ENCODE data around the gene SPHK2. TPM values are rescaled to one million over a fixed set of nuclear protein-coding genes. Genes with fewer than 3 reads are reported as not detected.

Gene SPHK2
- polyA plus RNA-seq, 1 of the 3 experiments (the other 2 are of a cell fraction), result 14.8 TPM

GRCh38 chr19:48617146-48617937 lies 2.0 kb upstream of the SPHK2 start:
- Histone ChIP-seq H3K36me3 (replicated peaks in 1 of 2; ENCODE audit: control insufficient read depth in 1 of 2, insufficient read depth in 2 of 2, low read length in 1 of 2) (peaks cover 32 to 33% of the 10 kb centered on the region in 2 experiments), H3K4me3 (ENCODE audit: low read depth in 2 of 2, low read length in 1 of 2) (peak overlapping the region; percentile 93 to 99), H3K27me3 (ENCODE audit: insufficient read depth) (no peaks in the 10 kb centered on the region), H3K9me3 (no peaks in the 10 kb centered on the region), H3K4me1 (ENCODE audit: control insufficient read depth in 1 of 2, insufficient read depth in 2 of 2, low read depth in 1 of 2, low read length in 1 of 2) (peaks cover 11 to 40% of the 10 kb centered on the region in 2 experiments; a peak in 3 of 4 replicates), H3K9ac (peak overlapping the region; percentile 99), H3K4me2 (peak overlapping the region; percentile 91), H3K79me2 (ENCODE audit: insufficient read depth) (peaks cover 38% of the 10 kb centered on the region), H3K9me2 (no peaks in the 10 kb centered on the region), H4K20me1 (ENCODE audit: insufficient read depth) (peaks cover 39% of the 10 kb centered on the region), H3K27ac (ENCODE audit: low read depth in 2 of 2, low read length in 1 of 2) (peak overlapping the region in 1 of 2 experiments; percentile 39; a peak in 2 of 4 replicates), H2AFZ (ENCODE audit: low read depth) (no peak overlapping the region), H3F3A (replicated peaks; ENCODE audit: insufficient read depth) (peaks cover 57% of the 10 kb centered on the region)
- ChIA-PET CTCF (interaction anchor here (1.0 to 3.7 kb wide), 5 partner anchors 9 to 122 kb away, joined by 3 to 26 read pairs (median 4); no protein-coding TSS in a partner anchor), POLR2A (interaction anchor here (0.6 to 1.7 kb wide), 5 partner anchors 8 to 160 kb away, joined by 3 to 10 read pairs (median 4); no protein-coding TSS in a partner anchor)
- WGBS (ENCODE audit: low lambda C conversion rate), result 48% methylated on average over 15 of the region's 18 CpGs
- no peak for DNase-seq
- no peak for TF ChIP-seq FOSL2 (IDR thresholded peaks at IDR 0.05; ENCODE audit: borderline replicate concordance, low read depth)
- no peak for TF ChIP-seq GABPA (IDR thresholded peaks at IDR 0.05; ENCODE audit: low read depth)
- no peak for TF ChIP-seq IRF3 (IDR thresholded peaks at IDR 0.05; ENCODE audit: low read depth, low read length)
- no peak for TF ChIP-seq RCOR1 (IDR thresholded peaks at IDR 0.05; ENCODE audit: low read length)
- TF ChIP-seq TCF12 (IDR thresholded peaks at IDR 0.05), result no peak
- no peak for TF ChIP-seq NRF1 (IDR thresholded peaks at IDR 0.05; ENCODE audit: low read depth, low read length)
- TF ChIP-seq YY1 (IDR thresholded peaks at IDR 0.05; ENCODE audit: low read depth), result no peak
- no peak for TF ChIP-seq MEF2A (IDR thresholded peaks at IDR 0.05; ENCODE audit: borderline replicate concordance, low read depth)
- no peak for TF ChIP-seq JUND (IDR thresholded peaks at IDR 0.05)
- no peak; the same call in 1 of the 2 replicates for TF ChIP-seq POLR2AphosphoS5 (IDR thresholded peaks at IDR 0.05; ENCODE audit: low read depth, low read length)
- TF ChIP-seq SIN3A (IDR thresholded peaks at IDR 0.05; ENCODE audit: borderline replicate concordance, low read depth, low read length), result no peak
- TF ChIP-seq RXRA (IDR thresholded peaks at IDR 0.05; ENCODE audit: borderline replicate concordance, low read depth), result no peak
- no peak for TF ChIP-seq RAD21 (IDR thresholded peaks at IDR 0.05; ENCODE audit: low read length)
- no peak for TF ChIP-seq NFIC (IDR thresholded peaks at IDR 0.05; ENCODE audit: borderline replicate concordance)
- TF ChIP-seq ELF1 (IDR thresholded peaks at IDR 0.05), result no peak
- no peak for TF ChIP-seq SMC3 (IDR thresholded peaks at IDR 0.05; ENCODE audit: low read depth, low read length)
- no peak for TF ChIP-seq FOXM1 (IDR thresholded peaks at IDR 0.05; ENCODE audit: low read depth)
- TF ChIP-seq REST (IDR thresholded peaks at IDR 0.05; ENCODE audit: low read depth, low read length), result no peak
- TF ChIP-seq RFX5 (IDR thresholded peaks at IDR 0.05; ENCODE audit: low read length), result no peak
- TF ChIP-seq CTCF (IDR thresholded peaks at IDR 0.05), result no peak

Measured in SK-N-SH (cell line).